ENCODE measurements around the gene ZSWIM5. TPM values are rescaled to one million over a fixed set of nuclear protein-coding genes. Genes with fewer than 3 reads are reported as not detected.
"Not testable (repeated sequence)": the region's sequence is repeated elsewhere in the genome, so short reads cannot be mapped to it uniquely, and the experiment has no call there.

The ZSWIM5 gene
- total RNA-seq, 1 donor from 2014 or later: 22.6 TPM

GRCh38 chr1:45093334-45093733, 113.1 kb downstream of the ZSWIM5 start:
- DNase-seq: no peak

GRCh38 chr1:45089711-45090110, 116.7 kb downstream of the ZSWIM5 start:
- no peak for DNase-seq

GRCh38 chr1:45084562-45084961, 121.8 kb downstream of the ZSWIM5 start:
- DNase-seq: no peak

GRCh38 chr1:45079533-45079932, 126.9 kb downstream of the ZSWIM5 start:
- no peak for DNase-seq

- not testable (repeated sequence) for DNase-seq
These were observed 129.4 kb downstream of the ZSWIM5 start for GRCh38 chr1:45076959-45077358.

- DNase-seq: no peak
These were observed 134.8 kb downstream of the ZSWIM5 start for GRCh38 chr1:45071567-45071966.

- DNase-seq: no peak
These were observed 138.6 kb downstream of the ZSWIM5 start for GRCh38 chr1:45067806-45068205.

GRCh38 chr1:45065083-45065482, 141.3 kb downstream of the ZSWIM5 start:
- no peak for DNase-seq

GRCh38 chr1:45062463-45062862, 143.9 kb downstream of the ZSWIM5 start:
- DNase-seq: not testable (repeated sequence)

GRCh38 chr1:45059829-45060228, 146.6 kb downstream of the ZSWIM5 start:
- no peak for DNase-seq

- DNase-seq: no peak
These were observed 148.9 kb downstream of the ZSWIM5 start for GRCh38 chr1:45057542-45057941.

GRCh38 chr1:45051005-45051772, 155.2 kb downstream of the ZSWIM5 start:
- no peak for DNase-seq

GRCh38 chr1:45047032-45047431, 159.4 kb downstream of the ZSWIM5 start:
- no peak for DNase-seq

GRCh38 chr1:45044916-45045315, 161.5 kb downstream of the ZSWIM5 start:
- no peak for DNase-seq

- DNase-seq: no peak
These were observed 163.3 kb downstream of the ZSWIM5 start for GRCh38 chr1:45043094-45043493.

GRCh38 chr1:45040297-45040696, 166.1 kb downstream of the ZSWIM5 start:
- no peak for DNase-seq

GRCh38 chr1:45038661-45039364, 167.6 kb downstream of the ZSWIM5 start:
- DNase-seq: no peak

- no peak for DNase-seq
These were observed 168.2 kb downstream of the ZSWIM5 start for GRCh38 chr1:45038240-45038639.

- no peak for DNase-seq
These were observed 168.9 kb downstream of the ZSWIM5 start for GRCh38 chr1:45037456-45037855.

- DNase-seq: no peak
These were observed 170.6 kb downstream of the ZSWIM5 start for GRCh38 chr1:45035631-45036301.

- no peak for DNase-seq
These were observed 173.0 kb downstream of the ZSWIM5 start for GRCh38 chr1:45033356-45033755.

GRCh38 chr1:45032837-45033236, 173.6 kb downstream of the ZSWIM5 start:
- DNase-seq: no peak

- no peak for DNase-seq
These were observed 180.0 kb downstream of the ZSWIM5 start for GRCh38 chr1:45026446-45026845.
